ELF-1 (cell line): ENCODE results near the gene C13orf46.

ENCODE experiments used
- DNase-seq: peaks from one replicate; pipeline ENCODE4 v3.0.0-alpha.2; 2016; ENCODE audit warnings: low read depth, low spot score

The C13orf46 gene

GRCh38 chr13:113939944-113940297 lies 34.0 kb downstream of the C13orf46 start:
- no peak for DNase-seq

DNA sequence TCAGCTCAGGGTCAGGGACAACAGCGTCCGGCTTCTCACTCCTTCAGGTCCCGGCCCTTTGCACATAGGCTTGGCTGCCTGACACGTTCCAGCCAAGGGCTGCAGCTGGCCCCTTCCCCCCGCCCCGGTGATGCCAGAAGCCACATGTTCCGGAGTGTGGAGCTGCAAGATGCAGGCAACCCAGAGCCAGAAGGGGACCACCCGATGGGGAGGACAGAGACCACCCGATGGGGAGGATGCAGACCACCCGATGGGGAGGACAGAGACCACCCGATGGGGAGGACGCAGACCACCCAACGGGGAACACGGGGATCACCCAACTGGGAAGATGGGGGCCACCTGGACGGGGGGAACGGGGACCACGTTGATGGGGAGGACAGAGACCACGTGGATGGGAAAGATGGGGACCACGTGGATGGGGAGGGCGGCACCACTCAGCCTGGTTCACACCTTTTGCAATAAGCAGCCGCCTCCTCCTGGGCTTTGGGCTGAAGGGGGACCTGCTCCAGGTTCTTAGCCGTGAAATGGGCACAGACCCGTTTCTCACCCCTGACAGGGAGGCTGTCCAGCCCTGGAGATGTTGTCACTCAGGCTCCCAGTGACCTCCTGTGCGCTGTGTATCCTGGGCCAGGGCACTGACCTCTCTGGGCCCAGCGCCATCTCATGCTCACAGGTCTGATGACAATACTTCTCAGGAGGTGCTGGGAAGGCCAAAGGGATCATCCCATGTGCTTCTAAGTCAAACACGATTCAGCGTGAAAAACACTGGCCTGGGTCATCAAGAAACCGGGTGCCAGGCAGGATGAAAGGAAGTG lies 34.5 kb downstream of the C13orf46 start:
- DNase-seq: no peak

DNA sequence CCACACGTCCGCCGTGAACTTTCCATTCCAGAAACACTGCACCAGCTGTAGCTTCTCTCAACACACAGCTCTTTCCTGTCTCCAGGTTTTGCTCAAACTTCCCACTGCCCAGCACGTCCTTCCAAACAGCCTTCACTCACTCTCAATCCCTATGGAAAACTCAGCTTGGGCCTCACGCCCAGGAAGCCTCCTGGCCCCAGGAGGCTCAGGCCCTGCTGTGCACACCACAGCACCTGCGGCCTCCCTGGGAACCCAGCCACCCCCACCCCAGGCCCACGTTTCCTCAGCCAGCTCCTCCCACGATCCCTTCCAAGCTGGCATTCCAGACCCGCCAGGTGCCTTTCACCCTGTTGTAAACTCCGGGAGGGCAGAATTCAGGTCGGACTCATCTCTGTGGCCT lies 35.2 kb downstream of the C13orf46 start:
- no peak for DNase-seq

- DNase-seq: no peak
Measured at GRCh38 chr13:113938246-113938645, 35.6 kb downstream of the C13orf46 start.

- no peak for DNase-seq
Measured at GRCh38 chr13:113937527-113938180, 36.2 kb downstream of the C13orf46 start.

GRCh38 chr13:113937073-113937472 lies 36.8 kb downstream of the C13orf46 start:
- DNase-seq: no peak

GRCh38 chr13:113936166-113936965 lies 37.5 kb downstream of the C13orf46 start:
- DNase-seq: no peak

DNA sequence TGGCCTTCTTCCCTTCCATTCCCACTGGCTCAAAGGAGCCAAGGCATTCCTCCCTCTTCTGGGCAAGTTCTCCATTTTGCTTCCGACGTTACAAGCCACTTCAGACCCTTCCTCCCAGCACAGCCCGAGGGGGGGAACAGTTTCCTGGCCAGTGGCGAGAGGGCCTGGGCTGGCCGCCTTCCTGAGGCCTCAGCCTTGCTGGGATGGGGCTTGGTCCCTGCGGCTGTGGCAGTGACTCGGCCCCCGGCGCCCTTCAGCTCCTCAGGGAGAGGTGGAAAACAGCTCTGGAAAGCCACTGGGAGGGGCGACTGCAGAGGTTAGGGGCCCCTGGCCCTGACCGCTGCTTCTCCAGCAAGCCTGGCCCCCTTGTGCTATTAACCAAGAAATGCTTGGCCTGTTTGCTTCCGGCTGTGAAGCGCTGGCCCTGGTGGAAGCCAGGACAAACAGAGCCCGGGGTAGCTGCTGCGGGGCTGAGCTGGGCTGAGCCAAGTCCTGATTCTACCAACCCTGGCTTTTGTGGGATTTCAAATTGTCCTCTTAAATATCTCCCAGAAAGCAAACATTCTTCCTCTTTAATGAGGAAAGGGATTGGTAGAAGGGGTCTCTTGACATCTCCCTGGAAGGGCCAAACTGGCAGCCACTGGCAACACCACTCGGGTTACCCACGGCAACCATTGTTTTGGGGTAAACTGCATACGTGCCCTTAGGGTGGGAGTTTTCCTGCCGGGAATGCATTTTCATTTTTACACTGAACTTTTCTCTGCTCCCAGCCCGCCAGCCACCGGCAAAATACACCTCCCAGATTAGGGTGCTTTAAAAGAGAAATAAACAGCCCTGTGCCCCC lies 38.7 kb downstream of the C13orf46 start:
- DNase-seq: peak; percentile 84

GRCh38 chr13:113934576-113934975 lies 39.3 kb downstream of the C13orf46 start:
- DNase-seq: no peak

- no peak for DNase-seq
Measured at GRCh38 chr13:113933901-113934300, 40.0 kb downstream of the C13orf46 start.

DNA sequence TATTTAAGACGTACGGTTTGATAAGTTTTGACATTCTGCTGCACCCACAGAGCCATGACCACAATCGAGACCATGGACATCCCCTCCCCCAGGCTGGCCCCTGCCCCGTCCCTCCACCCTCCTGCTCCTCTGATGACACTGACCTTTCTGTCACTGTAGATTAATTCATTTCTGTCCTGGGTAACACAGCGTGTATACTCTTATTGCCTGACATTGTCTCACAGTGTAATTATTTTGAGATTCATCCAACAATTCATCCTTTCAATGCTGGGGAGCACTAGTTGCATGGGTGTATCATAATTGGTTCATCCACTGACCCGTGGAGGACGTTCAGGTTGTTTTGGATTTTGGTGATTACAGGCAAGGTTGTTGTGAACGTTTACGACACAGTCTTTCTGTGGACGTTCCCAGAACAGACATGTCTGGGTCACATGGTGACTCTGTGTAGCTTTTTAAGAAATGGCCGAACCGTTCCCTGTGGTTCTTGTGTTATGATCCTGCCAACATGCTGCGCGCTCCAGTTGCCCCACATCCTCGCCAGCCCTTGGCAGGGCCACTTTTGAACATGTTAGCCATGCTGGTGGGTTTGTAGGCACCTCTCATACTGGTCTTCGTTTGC lies 41.9 kb downstream of the C13orf46 start:
- DNase-seq: no peak

GRCh38 chr13:113930671-113931637 lies 42.9 kb downstream of the C13orf46 start:
- no peak for DNase-seq

GRCh38 chr13:113929628-113930615 lies 44.0 kb downstream of the C13orf46 start:
- no peak for DNase-seq

DNA sequence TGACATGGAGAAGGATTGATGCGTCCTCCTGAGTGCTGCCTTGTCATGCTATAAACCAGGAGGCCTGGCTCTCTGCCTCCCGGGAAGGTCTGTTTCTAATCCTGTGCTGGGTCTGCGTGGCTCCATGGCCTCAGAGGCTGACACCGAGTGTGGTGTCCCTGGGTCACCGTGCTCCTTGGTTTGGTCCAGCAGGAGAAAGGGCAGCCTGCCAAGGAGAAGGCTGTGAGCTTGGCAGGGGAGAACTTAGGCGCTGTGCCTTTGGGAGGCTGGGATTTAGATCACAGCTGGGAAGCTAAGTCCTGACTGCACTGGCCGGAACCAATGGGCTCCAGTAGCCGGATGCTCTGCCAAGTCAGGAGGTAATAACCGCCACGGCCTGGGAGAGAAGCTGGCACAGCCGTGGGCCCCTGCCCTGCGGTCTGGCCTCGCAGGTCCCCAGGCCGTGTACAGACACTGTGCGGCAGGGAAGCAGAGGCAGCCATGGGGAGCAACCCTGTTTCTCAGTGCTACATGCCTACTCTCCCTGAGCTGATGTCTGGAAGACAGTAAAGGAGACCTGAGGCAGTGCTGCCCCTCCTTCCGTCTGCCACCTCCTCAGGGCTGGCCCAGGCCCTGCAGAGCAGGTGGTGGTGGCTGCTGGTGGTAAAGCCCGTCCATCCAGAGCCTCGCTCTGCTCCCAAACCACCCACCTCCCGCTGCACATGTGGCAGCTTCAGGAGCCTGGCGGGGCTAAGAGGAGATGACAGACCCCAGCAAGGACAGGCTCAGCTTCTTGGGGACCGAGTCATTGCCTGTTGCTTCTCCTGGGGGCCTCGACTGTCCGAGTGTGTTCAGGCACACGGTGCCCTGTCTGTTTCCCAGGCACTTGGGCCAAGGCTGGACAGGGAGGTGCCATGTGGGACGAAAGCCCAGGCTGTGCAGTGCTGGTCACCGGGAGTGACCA lies 44.9 kb downstream of the C13orf46 start:
- DNase-seq: no peak

DNA sequence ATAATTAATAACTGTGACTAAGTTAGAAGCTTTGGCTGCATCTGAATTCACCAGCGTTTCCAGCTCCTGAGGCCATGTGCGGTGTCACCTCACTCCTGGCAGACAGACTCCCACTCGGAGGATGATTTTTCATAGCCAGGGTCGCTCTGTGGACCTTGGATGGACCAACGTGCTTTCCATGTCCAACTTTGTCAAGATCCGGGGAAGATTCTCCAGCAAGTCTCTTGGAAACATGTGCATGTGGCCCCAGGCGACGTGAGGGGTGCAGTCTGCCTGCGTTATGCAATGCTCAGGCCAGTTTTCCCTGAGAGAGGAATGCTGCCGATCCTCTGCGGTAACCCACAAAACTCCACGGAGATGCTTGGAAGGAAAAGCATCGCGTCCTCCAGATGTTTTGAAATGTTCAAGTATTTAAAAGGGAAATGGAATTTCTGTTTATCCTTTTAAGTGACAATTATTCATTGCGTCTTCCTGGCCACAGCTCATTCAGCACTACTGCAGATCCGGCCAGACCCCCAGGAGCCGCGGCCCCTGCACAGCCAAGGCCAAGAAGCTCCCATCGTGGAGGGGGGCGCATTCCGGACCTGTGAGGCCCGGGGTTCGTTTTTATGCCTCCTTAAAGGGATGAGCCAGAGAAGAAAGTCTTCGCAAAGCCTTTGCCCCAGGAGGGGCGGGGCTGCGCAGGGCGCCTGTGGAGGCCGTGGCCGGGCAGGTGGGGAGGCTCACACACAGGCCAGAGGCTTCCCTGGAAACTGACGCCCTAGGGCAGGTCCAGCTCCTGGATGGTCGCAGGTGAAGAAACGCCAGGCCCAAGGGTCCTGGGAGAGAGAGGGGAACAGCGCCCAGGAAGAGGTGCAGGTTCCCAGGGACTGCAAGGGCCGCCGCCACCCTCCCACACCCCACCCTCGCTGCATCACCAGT lies 46.0 kb downstream of the C13orf46 start:
- no peak for DNase-seq

DNA sequence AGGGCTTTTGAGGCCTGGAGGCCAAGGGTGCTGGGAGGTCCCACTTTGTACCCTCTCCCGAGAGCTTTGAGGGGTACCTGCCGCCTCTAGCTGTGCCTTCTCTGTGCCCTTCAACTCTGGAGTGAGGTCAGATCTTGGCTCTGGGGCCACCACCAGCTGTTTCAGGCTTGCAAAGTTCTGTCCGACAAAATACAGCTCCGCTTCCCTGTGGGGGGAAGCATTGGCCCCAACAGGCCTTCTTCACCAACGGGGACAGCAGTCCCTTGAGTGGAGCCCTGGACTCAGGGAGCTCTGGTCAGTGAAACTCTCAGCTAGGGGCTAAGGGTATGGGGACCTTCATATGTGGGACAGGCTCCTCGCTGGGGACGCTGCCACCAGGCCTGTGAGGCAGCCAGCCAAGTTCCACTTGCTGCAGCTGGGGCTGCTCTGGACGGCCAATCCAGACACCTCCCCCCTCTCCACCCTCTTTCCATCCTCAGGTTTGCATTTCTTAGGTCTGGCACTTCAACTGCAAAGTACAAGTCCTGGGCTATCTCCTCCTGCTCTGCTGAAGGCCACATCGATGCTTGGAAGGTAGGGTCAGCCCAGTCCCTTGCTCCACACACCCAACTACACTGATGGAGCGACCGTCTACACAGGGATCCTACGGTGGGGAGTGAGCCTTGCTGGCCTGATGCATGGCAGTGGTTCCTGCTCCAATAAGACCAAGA lies 46.8 kb downstream of the C13orf46 start:
- DNase-seq: no peak
